Keratinocyte (primary cell): ENCODE measurements around the gene CSH1. TPM values are rescaled to one million over a fixed set of nuclear protein-coding genes. Genes with fewer than 3 reads are reported as not detected.
"Not testable (repeated sequence)": the region's sequence is repeated elsewhere in the genome, so short reads cannot be mapped to it uniquely, and the experiment has no call there.

Experiments used
- DNase-seq: peaks from one replicate; pipeline ENCODE4 v3.0.0-alpha.2; 2011; ENCODE audit warnings: low read depth, missing footprints, low spot score
- FAIRE-seq: peaks from 2 replicates; lab custom pipeline; 2011; peaks lifted over from hg19 to GRCh38; lab: Jason Lieb, UNC
- H2AFZ ChIP-seq: 2 replicates; pipeline ENCODE4 v1.6.0; 2012; ENCODE audit warnings: low read length, control low read depth, inconsistent platforms; ENCODE audit not compliant: control insufficient read depth
- H3K27ac ChIP-seq: 2 replicates; pipeline ENCODE4 v1.5.1; 2011; ENCODE audit warnings: low read length; ENCODE audit not compliant: control insufficient read depth, insufficient read depth
- H3K27me3 ChIP-seq: 3 replicates; pipeline ENCODE4 v1.6.0; 2011; ENCODE audit warnings: low read length; ENCODE audit not compliant: control insufficient read depth, insufficient read depth; ENCODE audit errors: extremely low read depth
- H3K36me3 ChIP-seq, 2 experiments: 2 replicates in 1 of 2; 3 replicates in 1 of 2; pipeline ENCODE4 v1.5.1; 2011; ENCODE audit warnings: low read length in 2 of 2, mild to moderate bottlenecking in 1 of 2; ENCODE audit not compliant: control insufficient read depth in 2 of 2, insufficient read depth in 2 of 2; ENCODE audit errors: extremely low read depth in 1 of 2
- H3K4me1 ChIP-seq: 3 replicates; pipeline ENCODE4 v1.5.1; 2011; ENCODE audit warnings: low read length; ENCODE audit not compliant: control insufficient read depth, insufficient read depth; ENCODE audit errors: extremely low read depth
- H3K4me2 ChIP-seq: 3 replicates; pipeline ENCODE4 v1.6.0; 2011; ENCODE audit warnings: low read depth, low read length; ENCODE audit not compliant: control insufficient read depth, insufficient read depth; ENCODE audit errors: extremely low read depth
- H3K4me3 ChIP-seq, 3 experiments: fragments of 200-600 bp in 1 of 3; sonication (generic) in 1 of 3; 2 replicates in 2 of 3; 3 replicates in 1 of 3; pipeline ENCODE4 v1.5.1; 2011 to 2016; ENCODE audit warnings: low read length in 3 of 3, mild to moderate bottlenecking in 3 of 3, control low read depth in 2 of 3, inconsistent platforms in 1 of 3, low read depth in 1 of 3, mixed read lengths in 1 of 3, mixed run types in 1 of 3, moderate library complexity in 1 of 3; ENCODE audit not compliant: control insufficient read depth in 2 of 3, insufficient read depth in 2 of 3; ENCODE audit errors: extremely low read depth in 1 of 3
- H3K79me2 ChIP-seq: 2 replicates; pipeline ENCODE4 v1.6.0; 2012; ENCODE audit warnings: low read length; ENCODE audit not compliant: control insufficient read depth, insufficient read depth
- H3K9ac ChIP-seq: 3 replicates; pipeline ENCODE4 v1.6.0; 2011; ENCODE audit warnings: low read length; ENCODE audit not compliant: control insufficient read depth, insufficient read depth; ENCODE audit errors: extremely low read depth
- H3K9me1 ChIP-seq: 3 replicates; pipeline ENCODE4 v1.6.0; 2011; ENCODE audit warnings: low read length; ENCODE audit not compliant: control insufficient read depth, insufficient read depth; ENCODE audit errors: extremely low read depth
- H3K9me3 ChIP-seq: 2 replicates; pipeline ENCODE4 v1.5.1; 2012; ENCODE audit warnings: low read depth, low read length; ENCODE audit not compliant: control insufficient read depth
- H4K20me1 ChIP-seq: 3 replicates; pipeline ENCODE4 v1.6.0; 2011; ENCODE audit warnings: low read length; ENCODE audit not compliant: control insufficient read depth, insufficient read depth; ENCODE audit errors: extremely low read depth
- CTCF ChIP-seq, 3 experiments: IDR thresholded peaks in 1 of 3; conservative IDR thresholded peaks in 1 of 3; optimal IDR thresholded peaks in 1 of 3; 2 replicates in 2 of 3; 3 replicates in 1 of 3; pipeline versions ENCODE3 to v1.5.1; 2011; ENCODE audit warnings: low read length in 3 of 3, mild to moderate bottlenecking in 3 of 3, moderate library complexity in 2 of 3, control low read depth in 1 of 3, inconsistent platforms in 1 of 3; ENCODE audit not compliant: insufficient read depth in 2 of 3; ENCODE audit errors: extremely low read depth in 1 of 3
- EZH2 ChIP-seq: IDR thresholded peaks from one replicate; pipeline ENCODE4 v1.6.1; 2012; ENCODE audit warnings: inconsistent platforms, mild to moderate bottlenecking, low read length, moderate library complexity
- dilution Hi-C: fragments of 300-500 bp; cut with MboI; formaldehyde crosslinking; loops from one replicate; pipeline ENCODE4 v1.7.0; 2020; ENCODE audit warnings: low sequenced_read_pairs; ENCODE audit not compliant: extremely low pct_ligation_motif_present
- polyA plus RNA-seq, 5 experiments: library from polyadenylated mRNA; depleted of rRNA in 3 of 5; stranded (reverse) in 3 of 5; stranded (forward) in 1 of 5; unstranded in 1 of 5; fragments of >200 nt; gene quantifications; 1 replicate in 1 of 5; 2 replicates in 3 of 5; 3 replicates in 1 of 5; pipeline versions ENCODE4 v1.2.1 to v1.2.3, GENCODE V29; 2011 to 2012; ENCODE audit warnings: missing spikeins in 2 of 5, low read depth in 1 of 5, low replicate concordance in 1 of 5

The CSH1 gene
- polyA plus RNA-seq, 1 donor (not counting 4 experiments of a cell fraction or from before 2014, with no cell fraction given): not detected

- no peaks in the 10 kb centered on the region for H3K79me2 ChIP-seq
- no peak overlapping the region for H3K9ac ChIP-seq
- H4K20me1 ChIP-seq: no peaks in the 10 kb centered on the region
- TF ChIP-seq EZH2: no peak
- no peak for TF ChIP-seq CTCF (optimal IDR thresholded peaks at IDR 0.05 in 1 of 3, IDR thresholded peaks at IDR 0.05 in 1 of 3, conservative IDR thresholded peaks at IDR 0.05 in 1 of 3; ENCODE audit: extremely low read depth in 1 of 3, insufficient read depth in 2 of 3, low read length in 3 of 3)
- no peak overlapping the region for H3K4me3 ChIP-seq
- no peaks in the 10 kb centered on the region for H3K9me1 ChIP-seq
- H3K4me2 ChIP-seq: no peak overlapping the region
- dilution Hi-C loops: no loop called here
- H2AFZ ChIP-seq: no peak overlapping the region
- no peaks in the 10 kb centered on the region for H3K4me1 ChIP-seq
- no peaks in the 10 kb centered on the region for H3K27me3 ChIP-seq
- no peaks in the 10 kb centered on the region for H3K9me3 ChIP-seq
- FAIRE-seq: no peak
- no peaks in the 10 kb centered on the region for H3K36me3 ChIP-seq
- DNase-seq: no peak
- no peak overlapping the region for H3K27ac ChIP-seq
Observed at GRCh38 chr17:63917646-63918045, 21.3 kb upstream of the CSH1 start.

- H3K4me2 ChIP-seq, H2AFZ ChIP-seq, DNase-seq, H4K20me1 ChIP-seq, H3K9me1 ChIP-seq, H3K27ac ChIP-seq, H3K4me1 ChIP-seq, H3K9me3 ChIP-seq, H3K9ac ChIP-seq, H3K36me3 ChIP-seq, H3K4me3 ChIP-seq, FAIRE-seq, H3K79me2 ChIP-seq, H3K27me3 ChIP-seq, dilution Hi-C loops: not testable (repeated sequence)
Observed at GRCh38 chr17:63917206-63917605, 20.8 kb upstream of the CSH1 start.

GRCh38 chr17:63916566-63917185 is 20.3 kb upstream of the CSH1 start:
- FAIRE-seq (no peak), DNase-seq (no peak)
- Histone ChIP-seq H2AFZ (no peak overlapping the region), H3K79me2 (no peaks in the 10 kb centered on the region), H4K20me1 (no peaks in the 10 kb centered on the region), H3K27ac (no peak overlapping the region), H3K36me3 (no peaks in the 10 kb centered on the region), H3K27me3 (no peaks in the 10 kb centered on the region), H3K9me3 (no peaks in the 10 kb centered on the region), H3K9ac (no peak overlapping the region), H3K4me2 (no peak overlapping the region), H3K4me1 (no peaks in the 10 kb centered on the region), H3K9me1 (no peaks in the 10 kb centered on the region), H3K4me3 (no peak overlapping the region)
- dilution Hi-C loops: no loop called here
- TF ChIP-seq CTCF (optimal IDR thresholded peaks at IDR 0.05 in 1 of 3, IDR thresholded peaks at IDR 0.05 in 1 of 3, conservative IDR thresholded peaks at IDR 0.05 in 1 of 3; ENCODE audit: extremely low read depth in 1 of 3, insufficient read depth in 2 of 3, low read length in 3 of 3) (no peak), EZH2 (no peak)

- DNase-seq, dilution Hi-C loops, H3K4me1 ChIP-seq, FAIRE-seq, H3K4me3 ChIP-seq, H2AFZ ChIP-seq, H3K9ac ChIP-seq, H3K79me2 ChIP-seq, H3K9me1 ChIP-seq, H3K4me2 ChIP-seq, H3K9me3 ChIP-seq, H3K27me3 ChIP-seq, H3K36me3 ChIP-seq, H3K27ac ChIP-seq, H4K20me1 ChIP-seq: not testable (repeated sequence)
Observed at GRCh38 chr17:63915753-63916152, 19.4 kb upstream of the CSH1 start.
